ENCODE results near the gene HOXB3.

DNA sequence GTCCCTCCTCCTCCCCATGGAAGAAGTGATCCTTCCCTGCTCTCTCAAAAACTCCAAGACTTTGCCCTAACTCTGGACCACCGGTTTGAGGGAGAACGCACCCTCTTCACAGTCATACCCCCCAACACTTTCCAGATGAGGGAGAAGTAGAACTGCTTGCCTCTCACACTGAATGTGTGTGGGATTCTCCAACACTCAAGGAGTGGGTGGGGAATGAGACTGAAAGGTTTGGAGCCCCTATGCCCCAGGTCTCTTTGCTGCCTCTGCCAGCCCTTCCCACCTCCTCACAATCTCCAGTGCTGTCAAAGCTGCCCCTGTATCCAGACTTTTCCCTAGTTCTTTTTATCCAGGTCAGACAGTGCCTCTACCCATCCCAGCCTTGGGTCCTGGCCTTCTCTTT is 23.3 kb downstream of the HOXB3 start:
- TF ChIP-seq CTCF (conservative IDR thresholded peaks at IDR 0.05) (no peak), ZFX (IDR thresholded peaks at IDR 0.05) (no peak)
